Heart right ventricle (tissue), 16 donors: ENCODE results near the gene ZMIZ1. TPM values are rescaled to one million over a fixed set of nuclear protein-coding genes. Genes with fewer than 3 reads are reported as not detected.

Source experiments
- ATAC-seq, 8 donors: fragments of 200-7000 bp; cut with Tn5 transposase; one replicate each; pipeline ENCODE4 v1.9.1; 2020; ENCODE audit warnings: mild to moderate bottlenecking in 8 of 8, moderate library complexity in 8 of 8, moderate number of reproducible peaks in 1 of 8
- DNase-seq, 2 donors: peaks; one replicate each; pipeline ENCODE4 v3.0.0-alpha.2; 2020
- H3K27ac ChIP-seq, 10 donors: fragments of 200-600 bp; sonication (generic) in 2 of 10; one replicate each; pipeline versions ENCODE4 v1.5.0 to v1.8.0; 2020 to 2022; ENCODE audit warnings: mild to moderate bottlenecking in 3 of 10
- H3K27me3 ChIP-seq, 7 donors: fragments of 200-600 bp; one replicate each; pipeline ENCODE4 v1.8.0; 2021 to 2022; ENCODE audit warnings: mild to moderate bottlenecking in 2 of 7
- H3K36me3 ChIP-seq, 9 donors: fragments of 200-600 bp; sonication (generic) in 1 of 9; one replicate each; pipeline versions ENCODE4 v1.5.0 to v1.8.0; 2020 to 2022; ENCODE audit warnings: mild to moderate bottlenecking in 2 of 9
- H3K4me1 ChIP-seq, 9 donors: fragments of 200-600 bp; sonication (generic) in 1 of 9; one replicate each; pipeline versions ENCODE4 v1.5.0 to v1.8.0; 2020 to 2022; ENCODE audit warnings: mild to moderate bottlenecking in 4 of 9
- H3K4me3 ChIP-seq, 10 donors: fragments of 200-600 bp; sonication (generic) in 2 of 10; one replicate each; pipeline versions ENCODE4 v1.5.0 to v1.8.0; 2020 to 2022; ENCODE audit warnings: mild to moderate bottlenecking in 7 of 10, moderate library complexity in 2 of 10
- H3K9me3 ChIP-seq, 11 donors: fragments of 200-600 bp in 10 of 11; sonication (generic) in 2 of 11; one replicate each; pipeline versions ENCODE4 v1.5.0 to v1.8.0; 2013 to 2022; ENCODE audit warnings: mild to moderate bottlenecking in 2 of 11, control low read depth in 1 of 11, moderate library complexity in 1 of 11
- whole genome bisulfite sequencing, 2 donors: extraction: QIAGEN DNeasy Blood & Tissue Kit; methylation state at CpG; one replicate each; pipeline ENCODE4 v1.1.7; 2013; ENCODE audit warnings: inconsistent platforms in 1 of 2; 5-methylcytosine and 5-hydroxymethylcytosine counted together
- intact Hi-C, 10 donors: fragments of 100-400 bp; cut with DNase I; formaldehyde crosslinking; loops; one replicate each; pipeline versions ENCODE4 v1.11.1 to v1.14.2; 2022
- polyA plus RNA-seq, 2 donors: library from polyadenylated mRNA; stranded (reverse); fragments of 200-250 nt; gene quantifications; one replicate each; pipeline ENCODE4 v1.2.3, GENCODE V29; 2013
- total RNA-seq, 10 donors: library from RNA; stranded (reverse); fragmentation: NEBNext Ultra II Directional in 3 of 10; extraction: Animal tissue kit (Norgen Biotek cat#: 25700) in 3 of 10; gene quantifications; one replicate each; pipeline versions ENCODE4 v1.2.1 to v1.2.4, GENCODE V29; 2021 to 2023
- TF ChIP-seq, protein P1 (sequence below), 9 donors: fragments of 200-600 bp; sonication (generic) in 2 of 9; IDR thresholded peaks; one replicate each; pipeline versions ENCODE4 v1.5.0 to v1.8.0; 2021 to 2022; ENCODE audit warnings: antibody characterized with exemption in 9 of 9, mild to moderate bottlenecking in 5 of 9, moderate library complexity in 1 of 9
- donor health status: Arrhythmogenic right ventricular cardiomyopathy.
- donor health status: ischemic (EF 13 %, LVEDD 7.1; RV severe dilation, severe dysfunction).
- donor health status: healthy with polysubstance abuse.
- donor health status: DM: no; HTN: yes; CAD: no.
- donor health status: DM: no; HTN: no; CAD: no.
- donor health status: ischemic (EF 25% LVEDD 6.9; RV normal size, moderate dysfunction).
- donor health status: ischemic (EF 25% LVEDD 5.7; RV mildly dilated, moderate dysfunction).
- donor health status: healthy.
- donor health status: DM: yes; HTN: yes; CAD: no.
- donor health status: Ischemic cardiomyopathy.
- donor health status: ischemic (EF 35%, LVEDD 5.7; RV mildly dilated, moderate dysfunction).
- donor health status: nonischemic (EF 11% LVEDD 7.7; RV severe dilation, severe dysfunction).
- donor health status: DM: yes; HTN: yes; CAD: no.
- donor health status: PGD.
- donor health status: ischemic (EF 29% LVEDD 5.4; RV normal size, mild dysfunction).
- donor health status: nonischemic (EF 23%, LVEDD 6.1; RV moderate dilation, normal function).

ZMIZ1 gene
- total and polyA plus RNA-seq, 12 donors = 24.2 to 61.5 (median 49.8) TPM

DNA sequence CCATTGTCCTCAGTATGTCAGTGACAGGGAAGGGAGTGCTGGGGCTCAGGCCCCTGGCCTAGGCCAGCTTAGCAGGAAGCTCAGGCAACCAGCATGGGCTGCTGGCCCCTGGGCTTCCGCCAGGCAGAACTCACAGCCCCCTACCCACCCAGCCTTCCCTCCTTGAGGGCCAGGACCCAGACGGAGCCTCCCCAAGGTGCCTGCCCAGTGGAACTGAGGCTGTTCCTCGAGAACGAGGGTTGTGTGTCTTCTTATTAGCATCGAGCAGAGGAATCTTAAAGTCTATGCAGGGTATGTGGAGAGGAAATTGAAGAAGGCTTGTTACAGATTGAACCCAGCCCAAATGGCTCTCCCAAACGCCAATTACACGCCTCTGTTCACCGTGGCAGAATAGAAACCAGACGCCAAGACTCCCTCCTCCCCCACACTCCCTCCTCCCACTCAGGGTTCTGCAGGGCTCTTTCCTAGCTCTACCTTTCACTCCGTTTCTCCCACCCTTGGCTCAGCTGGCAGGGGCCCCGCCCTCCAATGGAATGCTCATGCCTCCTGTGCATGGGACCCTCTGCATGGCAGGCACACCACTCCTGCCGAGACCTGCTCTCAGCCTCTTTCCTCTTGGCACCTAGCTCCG is 134.4 kb downstream of the ZMIZ1 start:
- TF ChIP-seq, protein P1, sequence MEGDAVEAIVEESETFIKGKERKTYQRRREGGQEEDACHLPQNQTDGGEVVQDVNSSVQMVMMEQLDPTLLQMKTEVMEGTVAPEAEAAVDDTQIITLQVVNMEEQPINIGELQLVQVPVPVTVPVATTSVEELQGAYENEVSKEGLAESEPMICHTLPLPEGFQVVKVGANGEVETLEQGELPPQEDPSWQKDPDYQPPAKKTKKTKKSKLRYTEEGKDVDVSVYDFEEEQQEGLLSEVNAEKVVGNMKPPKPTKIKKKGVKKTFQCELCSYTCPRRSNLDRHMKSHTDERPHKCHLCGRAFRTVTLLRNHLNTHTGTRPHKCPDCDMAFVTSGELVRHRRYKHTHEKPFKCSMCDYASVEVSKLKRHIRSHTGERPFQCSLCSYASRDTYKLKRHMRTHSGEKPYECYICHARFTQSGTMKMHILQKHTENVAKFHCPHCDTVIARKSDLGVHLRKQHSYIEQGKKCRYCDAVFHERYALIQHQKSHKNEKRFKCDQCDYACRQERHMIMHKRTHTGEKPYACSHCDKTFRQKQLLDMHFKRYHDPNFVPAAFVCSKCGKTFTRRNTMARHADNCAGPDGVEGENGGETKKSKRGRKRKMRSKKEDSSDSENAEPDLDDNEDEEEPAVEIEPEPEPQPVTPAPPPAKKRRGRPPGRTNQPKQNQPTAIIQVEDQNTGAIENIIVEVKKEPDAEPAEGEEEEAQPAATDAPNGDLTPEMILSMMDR (IDR thresholded peaks at IDR 0.05) = no peak
- DNase-seq (no peak), ATAC-seq (peak in 6 of 8 donors; percentile 5 to 40 (median 14))
- intact Hi-C loops = loop anchor here in 2 of 10 donors (10.0 kb wide), 1 partner anchor 988 kb away; no protein-coding TSS in a partner anchor
- Histone ChIP-seq H3K4me1 (peaks cover 0 to 36% (median 22%) of the 10 kb centered on the region in 9 donors), H3K4me3 (no peak overlapping the region), H3K27me3 (no peaks in the 10 kb centered on the region), H3K27ac (peak overlapping the region in 3 of 10 donors; percentile 41 to 53 (median 43)), H3K9me3 (no peaks in the 10 kb centered on the region), H3K36me3 (peaks cover 0 to 80% (median 35%) of the 10 kb centered on the region in 9 donors)
- WGBS, 2 donors = 57 to 65% methylated on average over 13 of the region's 13 CpGs

DNA sequence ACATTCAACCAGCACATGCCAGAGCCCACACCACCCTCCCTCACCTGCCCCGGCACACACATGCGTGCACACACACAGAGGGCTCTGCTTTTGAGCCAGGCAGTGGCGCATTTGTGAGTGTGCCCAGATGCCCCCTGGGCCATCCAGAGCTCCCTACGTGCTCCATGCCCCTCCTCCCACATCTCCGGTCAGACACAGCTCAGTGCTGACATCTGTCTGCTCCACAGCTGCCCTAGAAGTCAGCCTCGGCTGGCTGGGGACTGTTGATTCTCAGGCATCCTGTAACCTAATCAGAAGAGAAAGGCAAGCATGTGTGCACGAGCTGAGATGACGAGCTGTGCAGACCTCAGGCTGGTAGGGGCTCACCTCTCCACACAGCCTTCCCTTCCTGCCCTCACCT is 135.1 kb downstream of the ZMIZ1 start:
- Histone ChIP-seq H3K4me3 (no peak overlapping the region), H3K36me3 (peaks cover 0 to 87% (median 42%) of the 10 kb centered on the region in 9 donors), H3K27ac (peak overlapping the region in 3 of 10 donors; percentile 41 to 53 (median 43)), H3K9me3 (no peaks in the 10 kb centered on the region), H3K4me1 (peaks cover 0 to 36% (median 22%) of the 10 kb centered on the region in 9 donors), H3K27me3 (no peaks in the 10 kb centered on the region)
- DNase-seq (no peak), ATAC-seq (peak; percentile 29 to 78 (median 64))
- TF ChIP-seq, protein P1 (IDR thresholded peaks at IDR 0.05) = peak in 4 of 9 donors; percentile 12 to 48 (median 30)
- 38 to 53% methylated on average over 8 of the region's 8 CpGs for WGBS, 2 donors
- intact Hi-C loops = loop anchor here in 2 of 10 donors (10.0 kb wide), 1 partner anchor 989 kb away; no protein-coding TSS in a partner anchor

DNA sequence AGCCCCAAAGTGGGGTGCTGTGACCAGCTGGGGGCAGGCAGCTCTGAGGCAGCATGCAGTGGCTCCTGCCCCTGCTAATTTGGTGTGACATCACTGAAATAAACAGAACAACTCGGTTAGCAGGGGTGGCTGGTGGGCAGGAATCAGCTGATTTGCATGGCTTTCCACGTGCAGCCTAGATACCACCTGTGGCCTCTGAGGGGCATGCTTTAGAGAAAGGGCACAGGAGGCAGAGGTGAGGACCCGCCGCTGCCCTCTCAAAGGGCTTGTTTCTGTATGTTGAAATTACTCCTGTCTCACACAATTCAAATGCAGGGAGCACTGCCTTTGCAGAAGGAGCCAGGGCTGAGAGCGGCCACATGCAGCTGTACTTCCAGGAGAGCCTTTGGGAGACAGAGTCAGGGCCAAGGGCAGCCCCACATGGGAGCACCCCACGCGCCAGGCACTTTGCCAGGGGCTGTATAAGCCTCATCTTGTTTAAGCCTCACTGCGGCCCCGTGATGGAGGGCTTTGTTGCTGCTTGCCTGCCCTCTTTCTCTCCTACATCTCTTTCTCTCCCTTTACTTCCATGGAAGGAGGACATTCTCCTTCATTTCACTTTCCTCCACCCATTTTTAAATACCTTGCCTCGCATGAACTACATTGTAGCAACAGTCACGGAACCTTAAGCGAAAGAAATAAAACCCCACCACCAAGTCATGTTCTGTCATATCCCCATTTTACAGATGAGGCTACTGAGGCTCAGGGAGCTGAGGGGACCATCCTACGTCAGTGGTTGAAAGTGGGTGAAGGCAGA is 137.7 kb downstream of the ZMIZ1 start:
- peaks cover 0 to 98% (median 61%) of the 10 kb centered on the region in 9 donors for H3K36me3 ChIP-seq
- H3K9me3 ChIP-seq = no peaks in the 10 kb centered on the region
- intact Hi-C loops = loop anchor here in 2 of 10 donors (10.0 kb wide), 1 partner anchor 992 kb away; no protein-coding TSS in a partner anchor
- H3K27me3 ChIP-seq = no peaks in the 10 kb centered on the region
- H3K4me1 ChIP-seq = peaks cover 0 to 36% (median 22%) of the 10 kb centered on the region in 9 donors
- WGBS, 2 donors = 81 to 84% methylated on average over 13 of the region's 13 CpGs
- H3K27ac ChIP-seq = no peak overlapping the region
- TF ChIP-seq, protein P1 (IDR thresholded peaks at IDR 0.05) = no peak
- no peak overlapping the region for H3K4me3 ChIP-seq
- DNase-seq (no peak), ATAC-seq (no peak)

DNA sequence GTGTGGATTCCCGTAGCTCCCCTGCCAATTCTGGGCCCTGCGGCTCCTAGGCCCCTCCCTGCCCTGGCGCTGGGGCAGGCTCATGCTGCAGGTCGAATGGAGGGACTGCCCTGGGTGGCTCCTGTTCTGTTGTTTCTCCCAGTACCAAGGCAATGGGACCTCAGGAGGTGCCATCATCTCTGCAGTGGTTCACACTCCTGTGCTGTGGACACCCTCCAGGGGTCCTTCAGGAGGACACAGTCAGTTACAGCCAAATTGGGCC is 138.3 kb downstream of the ZMIZ1 start:
- H3K4me1 ChIP-seq = peaks cover 0 to 32% (median 21%) of the 10 kb centered on the region in 9 donors
- no peak for ATAC-seq
- H3K27me3 ChIP-seq = no peaks in the 10 kb centered on the region
- no peak overlapping the region for H3K4me3 ChIP-seq
- TF ChIP-seq, protein P1 (IDR thresholded peaks at IDR 0.05) = no peak
- intact Hi-C loops = loop anchor here in 2 of 10 donors (10.0 kb wide), 1 partner anchor 992 kb away; no protein-coding TSS in a partner anchor
- 91 to 92% methylated on average over 4 of the region's 4 CpGs for WGBS, 2 donors
- DNase-seq = no peak
- H3K36me3 ChIP-seq = peaks cover 0 to 98% (median 65%) of the 10 kb centered on the region in 9 donors
- H3K9me3 ChIP-seq = no peaks in the 10 kb centered on the region
- H3K27ac ChIP-seq = no peak overlapping the region
